H9 (cell line): ENCODE measurements around the gene HNF4A. TPM values are rescaled to one million over a fixed set of nuclear protein-coding genes. Genes with fewer than 3 reads are reported as not detected.

ENCODE experiments used
- DNase-seq: peaks from one replicate; pipeline ENCODE4 v3.0.0-alpha.2; 2017
- H2AFZ ChIP-seq: one replicate; pipeline ENCODE4 v1.6.1; 2013; ENCODE audit warnings: mild to moderate bottlenecking, low read length, control low read depth, moderate library complexity
- H2AK5ac ChIP-seq: 2 replicates; pipeline ENCODE4 v1.6.1; 2013; ENCODE audit warnings: low read length, control low read depth, mixed read lengths; ENCODE audit not compliant: insufficient read length
- H2BK120ac ChIP-seq: one replicate; pipeline ENCODE4 v1.6.1; 2013; ENCODE audit warnings: low read depth, mild to moderate bottlenecking, low read length, control low read depth, inconsistent platforms; ENCODE audit not compliant: poor library complexity, severe bottlenecking
- H2BK12ac ChIP-seq: 2 replicates; pipeline ENCODE4 v1.6.1; 2013; ENCODE audit warnings: low read length, control low read depth, mixed read lengths, low read depth; ENCODE audit not compliant: insufficient read length
- H2BK15ac ChIP-seq: 2 replicates; pipeline ENCODE4 v1.6.1; 2013; ENCODE audit warnings: low read depth, low read length, control low read depth
- H2BK20ac ChIP-seq: one replicate; pipeline ENCODE4 v1.6.1; 2013; ENCODE audit warnings: low read depth, mild to moderate bottlenecking, low read length, control low read depth, inconsistent platforms; ENCODE audit not compliant: poor library complexity, severe bottlenecking
- H2BK5ac ChIP-seq: 2 replicates; pipeline ENCODE4 v1.6.1; 2013; ENCODE audit warnings: low read length, control low read depth, mixed read lengths; ENCODE audit not compliant: insufficient read length
- H3K14ac ChIP-seq: 2 replicates; pipeline ENCODE4 v1.6.1; 2013; ENCODE audit warnings: low read length, control low read depth; ENCODE audit not compliant: insufficient read depth
- H3K18ac ChIP-seq: 2 replicates; pipeline ENCODE4 v1.6.1; 2013; ENCODE audit warnings: low read depth, mild to moderate bottlenecking, mixed read lengths, low read length, control low read depth; ENCODE audit not compliant: insufficient read length
- H3K23ac ChIP-seq: 2 replicates; pipeline ENCODE4 v1.6.1; 2013; ENCODE audit warnings: low read length, control low read depth, mixed read lengths, low read depth; ENCODE audit not compliant: insufficient read length
- H3K23me2 ChIP-seq: 2 replicates; pipeline ENCODE4 v1.6.1; 2013; ENCODE audit warnings: low read depth, mild to moderate bottlenecking, mixed read lengths, low read length, control low read depth; ENCODE audit not compliant: insufficient read length, poor library complexity, severe bottlenecking
- H3K27ac ChIP-seq: 2 replicates; pipeline ENCODE4 v1.5.1; 2013; ENCODE audit warnings: low read length, control low read depth, mixed read lengths, low read depth; ENCODE audit not compliant: insufficient read length
- H3K27me3 ChIP-seq: 2 replicates; pipeline ENCODE4 v1.6.1; 2013; ENCODE audit warnings: low read length, control low read depth, inconsistent platforms; ENCODE audit not compliant: insufficient read depth
- H3K4ac ChIP-seq: 2 replicates; pipeline ENCODE4 v1.6.1; 2013; ENCODE audit warnings: low read depth, mild to moderate bottlenecking, control low read depth, inconsistent platforms, low read length, moderate library complexity
- H3K4me1 ChIP-seq: 2 replicates; pipeline ENCODE4 v1.6.1; 2013; ENCODE audit warnings: low read length, control low read depth, inconsistent platforms; ENCODE audit not compliant: insufficient read depth
- H3K4me2 ChIP-seq: 2 replicates; pipeline ENCODE4 v1.6.1; 2013; ENCODE audit warnings: low read length, control low read depth, mixed read lengths; ENCODE audit not compliant: insufficient read length, insufficient read depth
- H3K56ac ChIP-seq: 2 replicates; pipeline ENCODE4 v1.6.1; 2013; ENCODE audit warnings: low read depth, mild to moderate bottlenecking, mixed read lengths, low read length, control low read depth; ENCODE audit not compliant: insufficient read length
- H3K79me1 ChIP-seq: 2 replicates; pipeline ENCODE4 v1.6.1; 2013; ENCODE audit warnings: low read depth, mild to moderate bottlenecking, moderate library complexity, low read length, control low read depth, inconsistent platforms; ENCODE audit not compliant: insufficient read depth, poor library complexity, severe bottlenecking
- H3K79me2 ChIP-seq: 2 replicates; pipeline ENCODE4 v1.6.1; 2013; ENCODE audit warnings: low read length, control low read depth, inconsistent platforms; ENCODE audit not compliant: insufficient read depth
- H3K9ac ChIP-seq: 2 replicates; pipeline ENCODE4 v1.6.1; 2013; ENCODE audit warnings: low read length, control low read depth, mixed read lengths; ENCODE audit not compliant: insufficient read length; ENCODE audit errors: extremely low read depth
- H3K9me3 ChIP-seq: one replicate; pipeline ENCODE4 v1.6.1; 2013; ENCODE audit warnings: low read depth, low read length, inconsistent platforms; ENCODE audit not compliant: control insufficient read depth
- H3T11ph ChIP-seq: one replicate; pipeline ENCODE4 v1.6.1; 2013; ENCODE audit warnings: mild to moderate bottlenecking, low read length, control low read depth, inconsistent platforms
- H4K20me1 ChIP-seq: one replicate; pipeline ENCODE4 v1.6.1; 2013; ENCODE audit not compliant: control insufficient read depth, insufficient read length, insufficient read depth
- H4K5ac ChIP-seq: 2 replicates; pipeline ENCODE4 v1.6.1; 2013; ENCODE audit warnings: low read depth, mild to moderate bottlenecking, mixed read lengths, low read length, control low read depth; ENCODE audit not compliant: insufficient read length
- H4K8ac ChIP-seq: replicated peaks from 2 replicates; pipeline ENCODE4 v1.6.1; 2013; ENCODE audit warnings: low read length, control low read depth, mixed read lengths, low read depth; ENCODE audit not compliant: insufficient read length
- H4K91ac ChIP-seq: 2 replicates; pipeline ENCODE4 v1.6.1; 2013; ENCODE audit warnings: low read depth, mild to moderate bottlenecking, moderate library complexity, mixed read lengths, low read length, control low read depth; ENCODE audit not compliant: insufficient read length
- H3K27ac Mint-ChIP-seq, 3 experiments: 2 replicates in 2 of 3; 3 replicates in 1 of 3; pipeline ENCODE4 v1.8.0; 2020 to 2021; ENCODE audit warnings: mixed read lengths in 3 of 3, mild to moderate bottlenecking in 1 of 3, moderate library complexity in 1 of 3
- H3K27me3 Mint-ChIP-seq: 2 replicates; pipeline ENCODE4 v1.8.0; 2021; ENCODE audit warnings: low read depth, mild to moderate bottlenecking, moderate library complexity, mixed read lengths
- H3K36me3 Mint-ChIP-seq, 3 experiments: 2 replicates in 2 of 3; 3 replicates in 1 of 3; pipeline ENCODE4 v1.8.0; 2020 to 2021; ENCODE audit warnings: low read depth in 3 of 3, mixed read lengths in 3 of 3; ENCODE audit not compliant: insufficient read depth in 1 of 3
- H3K4me1 Mint-ChIP-seq, 2 experiments: 2 replicates each; pipeline ENCODE4 v1.8.0; 2020; ENCODE audit warnings: mixed read lengths in 2 of 2
- H3K4me3 Mint-ChIP-seq, 2 experiments: 2 replicates in 1 of 2; 3 replicates in 1 of 2; pipeline ENCODE4 v1.8.0; 2020 to 2021; ENCODE audit warnings: mild to moderate bottlenecking in 2 of 2, mixed read lengths in 2 of 2, moderate library complexity in 1 of 2
- H3K9me3 Mint-ChIP-seq, 2 experiments: 2 replicates in 1 of 2; 3 replicates in 1 of 2; pipeline ENCODE4 v1.8.0; 2020; ENCODE audit warnings: mild to moderate bottlenecking in 2 of 2, mixed read lengths in 2 of 2, moderate library complexity in 1 of 2
- total RNA-seq: library from RNA; stranded (reverse); gene quantifications from 2 replicates; pipeline ENCODE4 v1.2.1, GENCODE V29; 2021
- TF ChIP-seq, protein P1 (sequence below): fragments of 200-600 bp; sonication (generic); conservative IDR thresholded peaks from 3 replicates; pipeline ENCODE4 v1.8.0; 2021; ENCODE audit warnings: antibody characterized with exemption, mild to moderate bottlenecking

The HNF4A gene
- total RNA-seq, 1 experiment from 2014 or later = not detected

- no peaks in the 10 kb centered on the region for H3K36me3 Mint-ChIP-seq
- no peaks in the 10 kb centered on the region for H3K79me2 ChIP-seq
- H2BK20ac ChIP-seq = no peak overlapping the region
- H3K23me2 ChIP-seq = no peaks in the 10 kb centered on the region
- H2BK120ac ChIP-seq = no peak overlapping the region
- H3K4me1 Mint-ChIP-seq = peaks cover 0 to 5% of the 10 kb centered on the region in 2 experiments; a peak in 1 of 4 replicates
- H3K9me3 ChIP-seq = no peaks in the 10 kb centered on the region
- H3K18ac ChIP-seq = no peak overlapping the region
- no peaks in the 10 kb centered on the region for H3K4me1 ChIP-seq
- H3K27me3 Mint-ChIP-seq = peaks cover 2% of the 10 kb centered on the region
- no peaks in the 10 kb centered on the region for H3K79me1 ChIP-seq
- H2AK5ac ChIP-seq = no peak overlapping the region
- H3K4ac ChIP-seq = no peak overlapping the region
- no peaks in the 10 kb centered on the region for H3K27me3 ChIP-seq
- no peak overlapping the region for H3K23ac ChIP-seq
- no peak overlapping the region for H3T11ph ChIP-seq
- no peak overlapping the region for H4K91ac ChIP-seq
- no peak overlapping the region for H2AFZ ChIP-seq
- H4K20me1 ChIP-seq = no peaks in the 10 kb centered on the region
- H3K9me3 Mint-ChIP-seq = no peaks in the 10 kb centered on the region; a peak in 1 of 5 replicates
- no peak overlapping the region for H4K8ac ChIP-seq
- H3K14ac ChIP-seq = no peak overlapping the region
- H3K4me2 ChIP-seq = no peak overlapping the region
- no peak overlapping the region for H3K4me3 Mint-ChIP-seq
- DNase-seq = no peak
- H3K9ac ChIP-seq = no peak overlapping the region
- H3K56ac ChIP-seq = no peak overlapping the region
- TF ChIP-seq, protein P1, sequence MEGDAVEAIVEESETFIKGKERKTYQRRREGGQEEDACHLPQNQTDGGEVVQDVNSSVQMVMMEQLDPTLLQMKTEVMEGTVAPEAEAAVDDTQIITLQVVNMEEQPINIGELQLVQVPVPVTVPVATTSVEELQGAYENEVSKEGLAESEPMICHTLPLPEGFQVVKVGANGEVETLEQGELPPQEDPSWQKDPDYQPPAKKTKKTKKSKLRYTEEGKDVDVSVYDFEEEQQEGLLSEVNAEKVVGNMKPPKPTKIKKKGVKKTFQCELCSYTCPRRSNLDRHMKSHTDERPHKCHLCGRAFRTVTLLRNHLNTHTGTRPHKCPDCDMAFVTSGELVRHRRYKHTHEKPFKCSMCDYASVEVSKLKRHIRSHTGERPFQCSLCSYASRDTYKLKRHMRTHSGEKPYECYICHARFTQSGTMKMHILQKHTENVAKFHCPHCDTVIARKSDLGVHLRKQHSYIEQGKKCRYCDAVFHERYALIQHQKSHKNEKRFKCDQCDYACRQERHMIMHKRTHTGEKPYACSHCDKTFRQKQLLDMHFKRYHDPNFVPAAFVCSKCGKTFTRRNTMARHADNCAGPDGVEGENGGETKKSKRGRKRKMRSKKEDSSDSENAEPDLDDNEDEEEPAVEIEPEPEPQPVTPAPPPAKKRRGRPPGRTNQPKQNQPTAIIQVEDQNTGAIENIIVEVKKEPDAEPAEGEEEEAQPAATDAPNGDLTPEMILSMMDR = no peak
- no peak overlapping the region for H4K5ac ChIP-seq
- H3K27ac Mint-ChIP-seq = no peak overlapping the region
- no peak overlapping the region for H2BK5ac ChIP-seq
- no peak overlapping the region for H3K27ac ChIP-seq
- H2BK15ac ChIP-seq = no peak overlapping the region
- no peak overlapping the region for H2BK12ac ChIP-seq
These were observed 4.7 kb downstream of the HNF4A start for GRCh38 chr20:44360221-44360620.
